Activated CD8-positive, alpha-beta memory T cell treated with anti-CD3 and anti-CD28 coated beads for 4 hours (primary cell): ENCODE data around the gene HMG20A.

Experiments used
- DNase-seq, 2 donors: peaks; one replicate each; pipeline ENCODE4 v3.0.0-alpha.2; 2020; ENCODE audit warnings: low read depth in 2 of 2

Gene HMG20A

DNA sequence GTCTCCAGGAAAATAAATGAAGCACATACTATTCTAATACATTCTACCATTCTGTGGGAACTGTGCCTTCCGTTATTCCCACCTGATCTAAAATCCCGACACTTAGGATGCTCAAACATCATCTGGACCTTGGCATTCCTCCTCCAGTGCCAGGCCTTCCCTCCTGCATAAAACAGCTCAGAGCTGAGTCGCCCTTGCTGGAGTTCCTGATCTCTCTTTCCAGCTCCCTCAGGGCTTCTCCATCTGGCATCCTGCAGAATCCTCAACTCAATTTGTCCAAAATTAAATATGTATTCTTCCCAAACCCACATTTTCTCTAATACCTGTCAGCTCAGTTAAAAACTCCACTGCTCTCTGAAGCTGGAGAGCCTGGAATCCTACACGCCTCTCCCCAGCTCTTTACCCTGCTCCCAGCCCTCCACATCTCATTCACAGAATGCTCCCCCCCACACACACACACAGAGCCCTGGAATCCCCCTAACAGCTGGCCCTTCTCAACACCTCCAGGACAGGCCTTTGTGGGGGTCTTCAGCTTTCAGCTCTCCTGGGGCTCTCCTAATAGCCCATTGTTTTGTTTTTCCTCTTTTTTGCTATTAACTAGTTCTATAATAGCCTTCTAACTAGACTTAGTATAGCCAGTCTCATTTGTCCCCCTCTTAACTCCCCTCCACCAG lies 78.5 kb downstream of the HMG20A start:
- no peak for DNase-seq

DNA sequence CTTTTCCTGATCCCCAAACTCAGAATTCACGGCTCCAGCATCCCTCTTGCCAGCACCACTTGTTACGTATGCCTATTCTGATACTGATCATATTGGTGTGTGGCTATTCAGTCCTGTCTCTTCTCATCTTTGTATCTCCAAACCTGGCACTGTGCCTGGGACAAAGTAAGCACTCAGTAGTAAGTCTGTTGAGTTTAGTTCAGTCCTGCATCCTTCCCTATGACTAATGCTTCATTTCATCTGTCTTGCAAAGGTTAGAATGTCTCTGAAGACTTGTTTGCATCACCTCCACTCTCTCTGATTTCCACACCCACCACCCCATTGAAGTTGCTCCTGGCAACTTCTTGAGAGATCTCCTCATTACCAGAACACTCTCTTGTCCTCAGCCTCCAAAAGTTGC lies 80.3 kb downstream of the HMG20A start:
- DNase-seq: no peak

DNA sequence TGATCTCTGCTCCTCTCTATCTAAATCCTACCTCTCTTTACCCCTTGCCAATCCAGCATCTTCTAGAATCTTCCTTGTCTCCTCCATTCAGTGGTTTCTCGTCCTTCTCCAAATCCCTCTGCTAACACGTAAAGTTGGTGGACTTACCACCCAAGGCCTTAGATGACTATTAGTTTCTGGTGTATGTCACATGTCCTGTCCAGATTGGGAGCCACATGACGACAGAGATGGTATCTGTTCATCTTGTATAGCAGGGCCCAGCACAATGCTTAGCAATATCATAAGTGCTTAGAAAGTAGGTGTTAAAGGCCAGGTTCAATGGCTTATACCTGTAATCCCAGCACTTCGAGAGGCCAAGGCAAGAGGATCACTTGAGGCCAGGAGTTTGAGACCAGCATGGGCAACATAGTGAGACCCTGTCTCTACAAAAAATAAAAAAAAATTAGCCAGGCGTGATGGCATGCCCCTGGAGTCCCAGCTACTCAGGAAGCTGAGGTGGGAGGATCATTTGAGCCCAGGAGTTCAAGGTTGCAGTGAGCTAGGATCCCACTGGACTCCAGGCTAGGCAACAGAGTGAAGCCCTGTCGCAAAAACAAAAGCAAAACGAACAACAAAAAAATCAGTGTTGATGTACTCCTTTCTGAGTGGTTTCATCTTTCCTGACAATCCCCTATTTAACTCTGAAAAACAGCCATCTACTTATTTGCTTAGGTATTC lies 81.8 kb downstream of the HMG20A start:
- DNase-seq: no peak

DNA sequence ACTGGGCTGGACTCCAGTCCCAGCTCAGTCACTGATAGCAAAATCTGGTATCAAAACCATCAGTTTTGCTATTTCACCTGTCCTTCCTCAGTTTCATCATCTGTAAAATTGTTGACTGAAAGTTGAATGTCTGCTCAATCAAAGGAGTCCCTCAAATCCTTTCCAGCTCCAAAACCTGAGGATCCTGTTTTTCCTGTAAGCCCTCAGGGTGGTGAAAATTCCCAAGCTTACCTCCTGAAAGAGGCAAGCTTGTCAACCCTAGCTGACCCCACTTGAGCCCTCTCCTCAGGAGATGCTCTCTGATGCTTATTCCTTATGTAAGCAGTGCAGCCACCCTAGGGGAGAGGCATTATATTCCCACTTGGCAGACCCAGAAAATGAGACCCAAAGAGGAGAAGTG lies 82.6 kb downstream of the HMG20A start:
- no peak for DNase-seq

DNA sequence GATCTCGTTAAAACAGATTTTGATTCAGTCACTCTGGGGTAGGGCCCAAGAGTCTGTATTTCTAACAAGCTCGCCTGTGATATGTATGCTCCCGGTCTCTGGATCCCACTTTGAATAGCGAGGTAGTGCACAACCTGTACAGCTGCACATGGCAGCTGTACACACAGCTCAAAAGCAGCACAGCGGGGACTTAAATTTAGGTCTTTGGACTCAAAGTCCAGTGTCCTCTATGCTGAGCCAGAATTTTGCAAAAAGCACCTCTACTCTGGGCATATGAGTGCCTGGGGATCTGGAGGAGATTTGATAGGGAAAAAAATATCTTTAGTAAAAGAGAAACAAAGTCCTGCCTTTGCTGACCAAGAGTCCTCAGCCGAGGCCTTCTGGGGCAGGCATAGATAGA lies 83.1 kb downstream of the HMG20A start:
- DNase-seq: no peak

DNA sequence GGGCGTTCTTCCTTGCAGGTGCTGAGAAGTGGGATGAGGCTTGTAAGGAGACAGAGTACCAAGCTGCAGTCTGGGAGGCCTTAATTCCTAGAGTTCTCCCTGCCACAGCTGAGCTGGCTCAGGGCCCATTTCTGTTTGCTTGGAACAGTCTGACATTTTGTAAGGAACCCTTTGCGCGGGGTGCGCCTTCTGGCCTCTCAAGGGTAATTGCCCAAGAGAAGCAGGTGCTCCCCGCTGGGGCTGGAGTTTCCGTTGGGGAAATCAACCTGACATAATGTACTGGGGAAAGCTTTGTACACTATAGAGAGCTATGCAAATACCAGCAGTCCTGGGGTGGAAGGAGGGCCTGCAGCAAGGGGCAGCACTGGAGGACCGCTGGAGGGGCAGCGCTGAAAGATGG lies 83.6 kb downstream of the HMG20A start:
- DNase-seq: no peak

DNA sequence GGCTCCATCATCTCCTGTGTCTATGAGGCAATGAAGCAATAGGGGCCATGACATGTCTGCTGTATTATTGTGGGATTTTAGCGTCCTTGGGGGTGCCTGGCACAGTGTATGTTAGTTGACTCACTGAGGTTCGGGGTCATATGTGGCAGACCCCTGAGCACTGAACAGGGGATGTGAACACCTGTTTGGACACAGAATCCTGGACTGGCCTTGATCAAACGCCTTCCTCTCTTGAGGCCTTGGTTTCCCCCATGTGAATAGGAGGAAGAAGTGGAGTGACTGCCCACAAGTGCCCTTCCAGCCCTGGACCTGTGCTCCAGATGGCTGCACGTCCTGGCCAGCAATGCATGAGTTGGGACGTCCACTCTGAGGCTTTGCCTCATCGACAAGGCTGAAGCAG lies 84.2 kb downstream of the HMG20A start:
- DNase-seq: no peak

DNA sequence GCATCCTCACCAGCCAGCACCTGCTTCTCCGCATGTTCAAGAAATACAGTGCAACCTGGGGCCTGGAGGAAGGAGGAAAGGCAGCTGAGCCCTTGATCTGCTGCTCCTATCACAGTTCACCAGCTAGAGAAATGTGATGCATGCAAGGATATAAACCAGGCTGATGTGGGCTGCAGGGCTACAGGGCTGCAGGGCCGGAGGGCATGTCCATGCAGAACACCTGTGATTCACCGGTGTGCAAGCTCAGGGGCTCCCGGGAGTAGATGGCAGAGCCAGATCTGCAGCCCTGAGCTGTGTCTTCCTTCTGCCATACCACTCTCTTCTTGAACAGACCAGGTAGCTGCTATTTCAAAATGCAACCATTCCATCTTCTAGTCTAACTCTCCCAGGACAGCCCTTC lies 84.9 kb downstream of the HMG20A start:
- no peak for DNase-seq

DNA sequence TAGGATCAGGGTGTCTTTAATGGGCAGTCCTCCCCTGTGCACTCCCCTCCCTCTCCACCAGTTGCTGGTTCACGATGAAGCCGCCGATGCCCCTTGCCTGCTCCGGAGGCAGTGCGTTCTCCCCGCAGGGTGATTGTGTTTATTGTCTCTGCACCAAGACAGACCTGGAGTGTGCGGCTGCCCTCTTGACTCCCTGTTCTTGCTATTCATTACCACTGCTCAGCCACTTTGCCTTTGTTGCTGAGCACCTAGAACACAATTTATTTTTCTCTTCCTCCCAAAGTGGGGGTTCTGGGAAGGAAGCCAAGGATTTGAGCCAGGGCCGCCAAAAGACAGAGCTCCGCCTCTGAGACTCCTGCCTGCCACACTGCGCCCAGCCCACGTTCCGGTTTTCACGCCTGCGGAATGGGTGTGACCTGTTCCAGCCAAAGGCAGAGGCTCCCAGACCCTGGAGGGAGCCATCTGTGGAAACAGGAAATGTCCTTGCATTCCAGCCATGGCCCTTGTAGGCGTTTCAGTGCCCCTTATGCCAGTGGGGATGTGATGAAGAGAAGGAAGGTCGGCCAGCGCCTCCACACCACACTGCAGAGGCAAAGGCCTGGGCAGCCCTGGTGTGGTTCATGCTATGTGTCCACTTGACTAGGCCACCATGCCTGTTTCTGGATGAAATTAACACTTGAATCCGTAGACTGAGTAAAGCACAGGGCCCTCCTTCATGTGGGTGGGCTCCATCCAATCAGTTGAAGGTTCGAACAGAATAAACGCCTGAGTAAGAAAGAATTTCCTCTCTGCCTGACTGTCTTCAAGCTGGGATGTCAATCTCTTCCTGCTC lies 85.8 kb downstream of the HMG20A start:
- DNase-seq: no peak

DNA sequence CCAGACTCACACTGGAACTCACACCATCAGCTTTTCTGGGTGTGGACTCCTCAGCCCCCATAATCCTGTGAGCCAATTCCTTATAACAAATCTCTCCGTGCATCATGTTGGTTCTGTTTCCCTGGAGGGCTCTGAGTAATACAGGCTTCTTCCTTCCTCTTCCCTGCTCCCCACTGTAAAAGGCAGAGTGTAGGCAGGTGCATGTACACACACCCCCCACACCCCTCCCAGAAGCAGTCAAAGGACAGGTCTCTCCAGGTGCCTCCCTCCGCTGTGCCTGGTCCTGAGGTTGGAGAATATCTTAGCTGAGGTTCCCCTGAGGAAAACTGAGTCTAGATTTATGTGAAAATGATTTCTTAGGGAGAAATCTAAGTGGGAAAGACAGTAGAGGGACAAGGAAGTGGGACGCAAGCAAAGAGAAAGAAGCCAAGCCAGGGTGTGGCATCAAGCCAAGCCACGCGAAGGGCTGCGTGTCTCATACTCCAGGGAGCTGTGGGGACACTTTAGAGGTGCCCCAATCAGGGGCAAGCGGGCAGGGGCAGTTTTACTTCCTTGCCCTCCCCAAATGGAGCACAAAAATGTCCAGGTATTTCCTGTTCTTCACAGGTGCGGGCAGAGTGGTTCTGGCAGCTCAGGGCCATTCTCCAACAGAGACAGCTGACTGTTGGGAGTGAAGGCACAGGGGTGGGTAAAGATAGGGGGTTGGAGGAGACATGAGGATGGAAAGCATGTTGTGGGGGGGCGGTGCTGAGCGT lies 86.6 kb downstream of the HMG20A start:
- DNase-seq: no peak

DNA sequence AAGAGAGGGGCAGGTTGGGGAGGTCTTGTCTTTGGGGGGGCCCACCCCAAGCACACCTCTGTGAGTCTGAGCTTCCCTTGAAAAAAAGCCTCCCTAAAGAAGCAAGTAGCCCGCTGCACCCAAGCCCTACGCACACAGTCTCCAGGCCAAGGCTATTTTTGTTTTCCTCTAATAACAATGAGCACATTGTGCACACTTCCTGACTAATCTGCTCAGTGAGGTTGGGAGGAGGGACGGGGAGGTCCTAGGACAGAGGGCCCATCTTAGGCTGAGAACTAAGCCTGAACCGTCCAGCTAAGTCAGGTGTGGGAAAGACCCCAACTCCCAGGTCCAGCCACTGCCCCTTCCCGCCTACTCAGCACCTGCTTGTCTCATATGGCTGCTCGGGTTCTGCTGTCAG lies 87.2 kb downstream of the HMG20A start:
- no peak for DNase-seq

DNA sequence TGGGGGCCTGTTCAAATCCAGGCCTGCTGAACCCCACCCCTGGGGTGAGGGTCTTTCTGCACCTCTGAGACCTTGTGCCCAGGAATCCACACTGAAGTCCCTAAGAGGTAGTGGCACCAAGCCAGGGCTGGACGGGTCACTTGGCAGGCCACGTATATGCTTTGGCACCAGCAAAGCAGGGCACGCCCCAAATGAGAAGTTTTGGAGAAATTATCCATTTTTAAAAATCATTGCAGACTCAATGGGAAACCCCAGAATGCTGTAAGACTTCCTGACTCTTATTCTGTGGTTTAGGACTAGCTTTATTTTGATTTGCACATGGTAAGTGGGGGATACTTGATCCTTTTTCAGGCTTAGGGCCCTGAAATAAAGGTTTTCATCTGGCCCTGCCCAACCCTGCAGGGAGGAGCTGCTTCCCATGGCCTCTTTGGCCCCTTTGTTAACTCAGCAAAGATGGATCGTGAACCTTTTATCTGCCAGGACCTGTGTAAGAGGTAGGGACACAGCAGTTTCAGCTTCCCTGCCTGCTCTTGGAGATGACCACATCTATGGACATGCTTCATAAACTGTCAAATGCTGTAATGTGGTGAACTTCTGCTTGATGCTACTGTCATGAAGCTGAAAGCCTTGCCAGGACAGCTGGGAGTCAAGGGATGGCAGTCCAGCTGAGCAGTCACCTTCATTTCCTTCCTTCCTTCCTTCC lies 88.0 kb downstream of the HMG20A start:
- no peak for DNase-seq

DNA sequence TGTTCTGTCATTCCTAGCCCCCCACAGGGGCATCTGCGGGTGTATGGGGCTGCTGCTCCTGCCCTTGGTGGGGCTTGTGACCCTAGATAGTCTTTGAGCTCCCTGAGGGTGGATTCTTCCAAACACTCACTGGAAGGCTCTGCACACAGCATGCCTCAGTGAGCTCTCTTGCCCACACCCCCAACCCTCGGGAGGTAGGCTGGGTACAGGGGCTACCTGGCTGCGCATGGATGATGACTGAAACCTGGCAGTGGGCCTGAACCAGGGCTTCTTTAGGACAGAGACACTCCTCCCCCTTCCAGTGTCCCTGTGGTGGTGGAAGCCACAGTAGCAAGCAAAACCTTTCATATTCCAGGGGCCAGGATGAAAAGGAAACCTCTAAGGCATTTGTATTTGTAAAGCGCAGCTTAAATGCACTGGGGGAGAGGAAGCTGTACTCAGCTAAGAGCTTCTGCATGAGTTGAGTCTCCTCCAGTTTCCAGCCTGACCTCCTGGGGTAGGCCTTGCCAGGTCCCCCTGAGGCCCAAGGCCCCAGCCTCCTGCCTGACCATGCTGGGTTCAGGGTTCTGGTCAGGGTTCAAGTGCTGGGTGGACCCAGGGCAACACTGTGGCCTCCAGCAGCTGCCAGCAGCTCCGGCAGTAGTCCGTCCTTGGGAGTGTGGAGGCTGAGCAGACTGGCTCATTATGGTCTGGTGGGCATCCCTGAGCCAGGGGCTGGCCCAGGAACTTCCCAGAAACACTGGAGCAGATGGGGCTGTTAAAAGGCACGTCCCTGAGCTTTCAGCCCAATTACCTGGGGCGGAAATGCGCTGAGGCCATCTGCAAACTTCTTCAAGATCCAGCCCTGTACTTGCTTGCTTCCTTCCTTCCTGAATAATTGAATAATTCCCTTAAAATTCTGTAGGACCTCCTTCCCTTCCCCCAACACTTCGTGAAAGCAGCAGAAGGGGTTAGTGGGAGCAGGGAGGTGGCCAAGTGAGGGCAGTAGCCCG lies 89.7 kb downstream of the HMG20A start:
- DNase-seq: no peak

DNA sequence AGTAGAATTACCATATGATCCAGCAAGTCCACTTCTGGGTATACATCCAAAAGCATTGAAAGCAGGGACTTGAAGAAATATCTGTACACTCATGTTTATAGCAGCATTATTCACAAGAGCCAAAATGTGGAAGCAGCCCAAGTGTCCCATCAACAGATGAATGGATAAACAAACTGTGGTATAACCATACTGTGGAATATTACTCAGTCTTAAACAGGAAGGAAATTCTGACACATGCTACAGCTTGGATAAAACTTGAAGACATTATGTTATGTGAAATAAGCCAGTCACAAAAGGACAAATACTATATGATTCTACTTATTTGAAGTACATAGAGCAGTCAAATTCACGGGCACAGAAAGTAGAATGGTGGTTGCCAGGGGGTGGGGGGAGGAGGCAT lies 91.2 kb downstream of the HMG20A start:
- no peak for DNase-seq

DNA sequence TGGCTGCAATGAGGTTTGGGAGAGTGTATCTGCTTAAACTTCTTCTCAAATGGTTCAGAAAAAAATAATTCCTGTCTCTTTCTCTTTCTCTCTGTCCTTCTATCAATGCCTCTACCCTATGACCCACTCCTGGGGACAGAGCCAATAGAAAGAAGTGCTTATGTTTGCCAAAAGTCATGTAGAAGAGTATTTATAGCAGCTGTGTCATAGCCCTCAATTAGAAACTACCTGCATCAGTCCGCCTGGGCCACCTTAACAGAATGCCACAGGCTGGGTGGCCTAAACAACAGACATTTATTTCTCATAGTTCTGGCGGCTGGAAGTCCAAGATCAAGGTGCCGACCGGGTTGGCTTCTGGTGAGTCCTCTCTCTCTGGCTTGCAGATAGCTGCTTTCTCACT lies 92.5 kb downstream of the HMG20A start:
- DNase-seq: no peak

DNA sequence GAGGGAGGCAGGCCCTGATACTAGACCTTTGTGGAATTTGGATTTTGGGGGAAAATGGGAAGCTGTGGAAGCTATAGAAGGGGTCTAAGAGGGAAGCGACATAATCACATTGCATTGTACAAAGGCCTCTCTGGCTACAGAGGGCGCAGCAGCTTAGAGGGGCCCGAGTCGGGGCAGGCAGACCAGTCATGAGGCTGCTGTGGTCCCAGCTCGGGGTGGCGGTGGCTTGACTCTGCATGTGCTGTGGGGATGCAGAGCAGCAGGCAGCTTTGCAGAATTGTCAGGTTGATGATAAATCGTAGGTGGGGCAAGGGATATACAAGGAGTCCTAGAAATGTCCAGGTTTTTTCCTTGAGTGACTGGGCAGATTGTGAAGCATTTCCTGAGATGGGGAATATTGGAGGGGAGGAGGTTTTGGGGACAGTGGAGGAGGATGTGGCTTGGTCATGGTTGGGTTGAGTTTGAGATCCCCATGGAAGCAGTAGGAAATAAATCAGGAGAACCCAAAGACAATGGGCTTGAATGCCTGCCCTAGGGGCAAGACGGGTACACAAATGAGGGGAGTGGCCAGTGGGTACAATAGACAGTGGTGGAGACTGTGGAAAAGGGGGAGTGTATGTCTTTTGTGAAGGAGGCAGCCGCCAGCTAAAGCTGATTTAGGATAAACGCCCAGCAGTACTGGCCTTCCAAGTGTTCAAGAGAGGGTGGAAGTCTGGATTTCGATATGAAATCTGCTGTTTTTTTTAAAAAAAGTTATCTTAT lies 94.1 kb downstream of the HMG20A start:
- no peak for DNase-seq

DNA sequence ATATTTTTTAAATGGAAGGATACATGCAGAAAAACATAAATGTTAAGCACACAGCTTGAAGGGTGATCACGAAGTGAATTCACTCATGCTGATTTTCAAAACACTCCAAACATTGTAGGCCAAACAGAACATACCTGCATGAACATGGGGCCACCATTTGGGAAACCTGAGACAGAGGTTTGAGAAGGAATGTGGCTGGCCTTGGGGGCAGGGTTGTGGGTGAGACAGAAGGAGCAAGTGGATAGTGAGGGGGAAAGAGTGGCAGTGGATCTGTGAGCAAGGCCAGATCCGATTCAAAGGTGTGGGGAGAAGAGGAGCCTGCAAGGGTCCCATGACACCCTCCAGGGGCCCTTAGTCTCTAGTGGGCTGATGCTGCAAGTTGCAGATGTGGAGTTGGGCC lies 94.9 kb downstream of the HMG20A start:
- DNase-seq: no peak

DNA sequence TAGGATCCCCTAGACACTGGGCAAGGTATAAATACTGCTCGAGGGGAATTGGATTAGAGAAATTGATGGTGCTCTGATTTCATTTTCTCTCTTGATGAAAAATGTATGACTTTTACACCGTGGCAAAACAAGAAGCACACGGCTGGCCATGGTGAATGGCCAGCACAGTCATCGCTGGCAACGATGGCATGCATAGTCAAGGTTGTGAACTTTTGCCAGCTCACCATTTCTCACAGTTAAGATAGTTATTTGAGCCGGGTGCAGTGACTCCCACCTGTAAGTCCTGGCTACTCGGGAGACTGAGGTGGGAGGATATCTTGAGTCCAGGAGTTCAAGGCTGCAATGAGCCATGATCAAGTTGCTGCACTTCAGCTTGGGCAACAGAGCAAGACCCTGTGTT lies 95.4 kb downstream of the HMG20A start:
- DNase-seq: no peak

DNA sequence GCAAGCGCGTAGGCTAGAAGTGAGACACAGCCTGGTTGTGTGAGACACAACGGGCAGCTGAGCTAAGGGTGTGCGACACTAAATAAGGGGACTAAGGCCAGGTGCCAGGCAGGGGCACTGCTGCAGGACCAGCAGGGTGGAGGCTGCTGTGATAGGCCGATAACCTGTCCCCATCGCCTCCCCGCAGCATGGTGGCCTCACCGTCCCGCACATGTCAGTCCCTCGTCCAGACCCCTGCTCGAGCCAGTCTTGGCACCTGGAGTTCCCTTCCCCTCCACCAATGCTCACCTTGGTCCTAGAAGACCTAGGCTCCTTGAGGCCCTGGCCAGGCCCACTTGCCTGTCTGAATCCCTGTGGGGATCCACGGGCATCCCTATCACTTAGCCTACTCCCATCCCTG lies 96.1 kb downstream of the HMG20A start:
- no peak for DNase-seq

DNA sequence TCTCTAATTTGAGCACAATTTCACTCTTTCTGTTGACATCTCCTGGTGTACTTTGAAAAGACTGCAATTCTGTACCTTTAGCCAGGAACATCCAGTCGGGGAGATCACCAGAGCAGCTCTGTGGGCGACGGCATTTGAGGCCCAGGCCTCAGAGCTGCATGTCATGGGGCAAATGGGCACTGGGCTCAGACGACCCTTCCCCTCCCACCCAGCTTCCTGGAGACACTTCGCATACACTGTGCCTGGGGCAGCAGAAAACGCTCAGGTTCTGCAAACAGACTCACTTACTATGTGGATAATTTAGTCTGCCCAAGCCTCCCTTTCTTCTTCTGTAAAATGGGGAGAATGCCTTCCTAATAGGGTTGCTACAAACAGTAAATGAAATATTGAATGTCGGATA lies 96.9 kb downstream of the HMG20A start:
- no peak for DNase-seq
